ENCODE measurements around the gene GDF2. TPM values are rescaled to one million over a fixed set of nuclear protein-coding genes. Genes with fewer than 3 reads are reported as not detected.

GDF2 gene
- total and polyA plus RNA-seq, 2 experiments from 2014 or later, result not detected

GRCh38 chr10:47310090-47310505 lies 12.2 kb upstream of the GDF2 start:
- no peak for ATAC-seq
- TF ChIP-seq STAT1 (IDR thresholded peaks at IDR 0.05; ENCODE audit: unreplicated experiment) (no peak), POLR2AphosphoS5 (IDR thresholded peaks at IDR 0.05; ENCODE audit: low read depth) (no peak), ZNF331 (CRISPR knock-in tag; IDR thresholded peaks at IDR 0.05; ENCODE audit: low read depth) (no peak), NANOG (IDR thresholded peaks at IDR 0.05; ENCODE audit: borderline replicate concordance) (no peak), CREB1 (CRISPR knock-in tag; IDR thresholded peaks at IDR 0.05; ENCODE audit: low read depth) (no peak), ZNF114 (CRISPR knock-in tag; IDR thresholded peaks at IDR 0.05) (no peak), EZH2 (IDR thresholded peaks at IDR 0.05; ENCODE audit: low read depth, unreplicated experiment) (no peak), REST (IDR thresholded peaks at IDR 0.05; ENCODE audit: unreplicated experiment) (no peak), ZNF462 (CRISPR knock-in tag; IDR thresholded peaks at IDR 0.05) (no peak), JUNB (IDR thresholded peaks at IDR 0.05; ENCODE audit: unreplicated experiment) (no peak), ETS1 (IDR thresholded peaks at IDR 0.05) (no peak), CTCF (conservative IDR thresholded peaks at IDR 0.05; ENCODE audit: low read depth in 2 of 2) (no peak), EZH2phosphoT487 (IDR thresholded peaks at IDR 0.05; ENCODE audit: unreplicated experiment) (no peak)
- no peak overlapping the region for H3K27ac Mint-ChIP-seq
- no peaks in the 10 kb centered on the region for H3K9me3 Mint-ChIP-seq
- H3K27me3 Mint-ChIP-seq (ENCODE audit: insufficient read depth, low read depth, poor library complexity), result peaks cover 8% of the 10 kb centered on the region
- Histone ChIP-seq H3F3A (replicated peaks; ENCODE audit: low read depth) (no peaks in the 10 kb centered on the region), H2AFZ (no peak overlapping the region), H3K36me3 (ENCODE audit: insufficient read depth) (no peaks in the 10 kb centered on the region), H3K4me3 (no peak overlapping the region), H3K4me2 (no peak overlapping the region), H3K9me2 (ENCODE audit: insufficient read depth) (no peaks in the 10 kb centered on the region), H3K79me2 (replicated peaks; ENCODE audit: insufficient read depth) (no peaks in the 10 kb centered on the region), H3K27me3 (ENCODE audit: insufficient read depth) (no peaks in the 10 kb centered on the region), H3K27ac (ENCODE audit: low read depth) (no peak overlapping the region), H3K4me1 (ENCODE audit: insufficient read depth) (no peaks in the 10 kb centered on the region), H4K20me1 (replicated peaks; ENCODE audit: insufficient read depth) (no peaks in the 10 kb centered on the region)
- no peaks in the 10 kb centered on the region for H3K36me3 Mint-ChIP-seq (ENCODE audit: low read depth)
- peaks cover 15% of the 10 kb centered on the region; the same call in 2 of the 3 replicates for H3K4me1 Mint-ChIP-seq
- no peak overlapping the region for H3K4me3 Mint-ChIP-seq
- DNase-seq (ENCODE audit: low spot score), result no peak

All from GM23338 (cell line).